ENCODE data around the gene PPP2R5A.

PPP2R5A gene

GRCh38 chr1:212284744-212285684 lies at the start of gene PPP2R5A:
Gene PPP2R5A (plus strand): TSS chr1:212285410. CDS start chr1:212286111, 701 bp downstream.
- DNase-seq: peak; percentile 99 to 100 (median 99)

GRCh38 chr1:212235857-212236256 lies 49.4 kb upstream of the PPP2R5A start:
- peak; percentile 83 to 85 (median 84) for DNase-seq

- DNase-seq: no peak
Observed at GRCh38 chr1:212236664-212237220, 48.5 kb upstream of the PPP2R5A start.

- peak; percentile 29 to 40 (median 34) for DNase-seq
Observed at GRCh38 chr1:212237651-212238050, 47.6 kb upstream of the PPP2R5A start.

- DNase-seq: no peak
Observed at GRCh38 chr1:212238552-212238951, 46.7 kb upstream of the PPP2R5A start.

GRCh38 chr1:212241501-212241900 lies 43.7 kb upstream of the PPP2R5A start:
- DNase-seq: no peak

- no peak for DNase-seq
Observed at GRCh38 chr1:212241957-212242287, 43.3 kb upstream of the PPP2R5A start.

GRCh38 chr1:212242288-212242984 lies 42.8 kb upstream of the PPP2R5A start:
- DNase-seq: no peak

GRCh38 chr1:212242985-212243308 lies 42.3 kb upstream of the PPP2R5A start:
- DNase-seq: no peak

- DNase-seq: no peak
Observed at GRCh38 chr1:212244441-212244840, 40.8 kb upstream of the PPP2R5A start.

GRCh38 chr1:212247179-212247721 lies 38.0 kb upstream of the PPP2R5A start:
- peak; percentile 39 to 44 (median 41) for DNase-seq

- DNase-seq: no peak
Observed at GRCh38 chr1:212247988-212248387, 37.2 kb upstream of the PPP2R5A start.

- no peak for DNase-seq
Observed at GRCh38 chr1:212254853-212255363, 30.3 kb upstream of the PPP2R5A start.

- peak; percentile 50 to 69 (median 66) for DNase-seq
Observed at GRCh38 chr1:212255705-212256307, 29.4 kb upstream of the PPP2R5A start.

- peak in 1 of 3 donors; percentile 26 for DNase-seq
Observed at GRCh38 chr1:212256369-212256768, 28.8 kb upstream of the PPP2R5A start.

GRCh38 chr1:212257157-212257556 lies 28.1 kb upstream of the PPP2R5A start:
- DNase-seq: no peak

- DNase-seq: no peak
Observed at GRCh38 chr1:212259693-212260480, 25.3 kb upstream of the PPP2R5A start.

- DNase-seq: peak in 2 of 3 donors; percentile 13 to 39
Observed at GRCh38 chr1:212260557-212261355, 24.5 kb upstream of the PPP2R5A start.

GRCh38 chr1:212261361-212261929 lies 23.8 kb upstream of the PPP2R5A start:
- no peak for DNase-seq

- no peak for DNase-seq
Observed at GRCh38 chr1:212267017-212267416, 18.2 kb upstream of the PPP2R5A start.

- no peak for DNase-seq
Observed at GRCh38 chr1:212267460-212267859, 17.8 kb upstream of the PPP2R5A start.

Data from suppressor macrophage treated with lipopolysaccharide for 1 hour (primary cell).